Heart right ventricle (tissue), 16 donors: ENCODE results near the gene SNRPA. TPM values are rescaled to one million over a fixed set of nuclear protein-coding genes. Genes with fewer than 3 reads are reported as not detected.

Source experiments
- ATAC-seq, 8 donors: fragments of 200-7000 bp; cut with Tn5 transposase; one replicate each; pipeline ENCODE4 v1.9.1; 2020; ENCODE audit warnings: mild to moderate bottlenecking in 8 of 8, moderate library complexity in 8 of 8, moderate number of reproducible peaks in 1 of 8
- DNase-seq, 2 donors: peaks; one replicate each; pipeline ENCODE4 v3.0.0-alpha.2; 2020
- H3K27ac ChIP-seq, 10 donors: fragments of 200-600 bp; sonication (generic) in 2 of 10; one replicate each; pipeline versions ENCODE4 v1.5.0 to v1.8.0; 2020 to 2022; ENCODE audit warnings: mild to moderate bottlenecking in 3 of 10
- H3K27me3 ChIP-seq, 7 donors: fragments of 200-600 bp; one replicate each; pipeline ENCODE4 v1.8.0; 2021 to 2022; ENCODE audit warnings: mild to moderate bottlenecking in 2 of 7
- H3K36me3 ChIP-seq, 9 donors: fragments of 200-600 bp; sonication (generic) in 1 of 9; one replicate each; pipeline versions ENCODE4 v1.5.0 to v1.8.0; 2020 to 2022; ENCODE audit warnings: mild to moderate bottlenecking in 2 of 9
- H3K4me1 ChIP-seq, 9 donors: fragments of 200-600 bp; sonication (generic) in 1 of 9; one replicate each; pipeline versions ENCODE4 v1.5.0 to v1.8.0; 2020 to 2022; ENCODE audit warnings: mild to moderate bottlenecking in 4 of 9
- H3K4me3 ChIP-seq, 10 donors: fragments of 200-600 bp; sonication (generic) in 2 of 10; one replicate each; pipeline versions ENCODE4 v1.5.0 to v1.8.0; 2020 to 2022; ENCODE audit warnings: mild to moderate bottlenecking in 7 of 10, moderate library complexity in 2 of 10
- H3K9me3 ChIP-seq, 11 donors: fragments of 200-600 bp in 10 of 11; sonication (generic) in 2 of 11; one replicate each; pipeline versions ENCODE4 v1.5.0 to v1.8.0; 2013 to 2022; ENCODE audit warnings: mild to moderate bottlenecking in 2 of 11, control low read depth in 1 of 11, moderate library complexity in 1 of 11
- CTCF ChIP-seq, 9 donors: fragments of 200-600 bp; sonication (generic) in 2 of 9; IDR thresholded peaks; one replicate each; pipeline versions ENCODE4 v1.5.0 to v1.8.0; 2021 to 2022; ENCODE audit warnings: antibody characterized with exemption in 9 of 9, mild to moderate bottlenecking in 5 of 9, moderate library complexity in 1 of 9
- WGBS, 2 donors: extraction: QIAGEN DNeasy Blood & Tissue Kit; methylation state at CpG; one replicate each; pipeline ENCODE4 v1.1.7; 2013; ENCODE audit warnings: inconsistent platforms in 1 of 2; 5-methylcytosine and 5-hydroxymethylcytosine counted together
- intact Hi-C, 10 donors: fragments of 100-400 bp; cut with DNase I; formaldehyde crosslinking; loops; one replicate each; pipeline versions ENCODE4 v1.11.1 to v1.14.2; 2022
- polyA plus RNA-seq, 2 donors: library from polyadenylated mRNA; stranded (reverse); fragments of 200-250 nt; gene quantifications; one replicate each; pipeline ENCODE4 v1.2.3, GENCODE V29; 2013
- total RNA-seq, 10 donors: library from RNA; stranded (reverse); fragmentation: NEBNext Ultra II Directional in 3 of 10; extraction: Animal tissue kit (Norgen Biotek cat#: 25700) in 3 of 10; gene quantifications; one replicate each; pipeline versions ENCODE4 v1.2.1 to v1.2.4, GENCODE V29; 2021 to 2023
- donor health status: Arrhythmogenic right ventricular cardiomyopathy.
- donor health status: ischemic (EF 13 %, LVEDD 7.1; RV severe dilation, severe dysfunction).
- donor health status: healthy with polysubstance abuse.
- donor health status: DM: no; HTN: yes; CAD: no.
- donor health status: DM: no; HTN: no; CAD: no.
- donor health status: ischemic (EF 25% LVEDD 6.9; RV normal size, moderate dysfunction).
- donor health status: ischemic (EF 25% LVEDD 5.7; RV mildly dilated, moderate dysfunction).
- donor health status: healthy.
- donor health status: DM: yes; HTN: yes; CAD: no.
- donor health status: Ischemic cardiomyopathy.
- donor health status: ischemic (EF 35%, LVEDD 5.7; RV mildly dilated, moderate dysfunction).
- donor health status: nonischemic (EF 11% LVEDD 7.7; RV severe dilation, severe dysfunction).
- donor health status: DM: yes; HTN: yes; CAD: no.
- donor health status: PGD.
- donor health status: ischemic (EF 29% LVEDD 5.4; RV normal size, mild dysfunction).
- donor health status: nonischemic (EF 23%, LVEDD 6.1; RV moderate dilation, normal function).

Gene SNRPA
- total and polyA plus RNA-seq, 12 donors: 24.0 to 40.6 (median 35.0) TPM

- Histone ChIP-seq H3K4me3 (peak within 1 kb of the TSS; percentile 56 to 92 (median 79)), H3K27ac (peak within 1 kb of the TSS; percentile 92 to 99 (median 95)), H3K4me1 (peaks cover 15 to 66% (median 47%) of the 10 kb centered on the region in 9 donors), H3K27me3 (no peaks in the 10 kb centered on the region), H3K36me3 (peaks cover 0 to 14% (median 0%) of the 10 kb centered on the region in 9 donors), H3K9me3 (no peaks in the 10 kb centered on the region)
- no peak for TF ChIP-seq CTCF (IDR thresholded peaks at IDR 0.05)
- peak; percentile 95 to 98 (median 97) for ATAC-seq
- 0 to 1% methylated on average over 43 of the region's 43 CpGs for WGBS, 2 donors
- DNase-seq: peak; percentile 98 to 100
- intact Hi-C loops: loop anchor here in 7 of 10 donors (1.0 to 5.0 kb wide), 9 partner anchors 33 to 87 kb away; partner anchors contain the start of genes COQ8B (in 6 of the 7), ITPKC (in 5 of the 7) and EGLN2 (in 3 of the 7)
Observed at GRCh38 chr19:40750058-40750873, 737 bp upstream of the SNRPA start, which contains the start of gene ACTMAP. Gene ACTMAP, minus strand, starts transcription at chr19:40750477. Its CDS starts 674 bp downstream, at chr19:40749803.

DNA sequence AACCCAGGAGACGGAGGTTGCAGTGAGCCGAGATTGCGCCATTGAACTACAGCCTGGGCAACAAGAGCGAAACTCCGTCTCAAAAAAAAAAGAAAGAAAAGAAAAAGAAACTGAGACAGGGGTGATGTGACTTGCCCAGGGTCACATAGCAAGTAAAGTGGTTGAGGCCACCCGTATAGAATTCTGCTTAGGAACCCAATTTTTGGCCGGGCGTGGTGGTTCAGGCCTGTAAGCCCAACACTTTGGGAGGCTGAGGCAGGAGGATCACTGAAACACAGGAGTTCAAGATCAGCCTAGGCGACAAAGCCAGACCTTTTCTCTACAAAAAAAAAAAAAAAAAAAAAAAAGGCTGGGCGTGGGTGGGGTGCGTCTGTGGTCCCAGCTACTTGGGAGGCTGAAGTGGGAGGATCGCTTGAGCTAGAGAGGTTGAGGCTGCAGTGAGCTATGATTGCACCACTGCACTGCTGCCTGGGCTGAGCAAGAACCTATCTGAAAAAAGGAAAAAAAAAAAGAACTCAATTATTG, 1.3 kb downstream of the SNRPA start:
- DNase-seq (no peak), ATAC-seq (no peak)
- no peaks in the 10 kb centered on the region for H3K9me3 ChIP-seq
- H3K27ac ChIP-seq: peak overlapping the region in 5 of 10 donors; percentile 90 to 99 (median 91)
- WGBS, 2 donors: 85 to 87% methylated on average over 11 to 12 of the region's 12 CpGs
- H3K27me3 ChIP-seq: no peaks in the 10 kb centered on the region
- TF ChIP-seq CTCF (IDR thresholded peaks at IDR 0.05): no peak
- H3K4me1 ChIP-seq: peaks cover 13 to 80% (median 58%) of the 10 kb centered on the region in 9 donors
- intact Hi-C loops: loop anchor here in 3 of 10 donors (5.0 kb wide), 3 partner anchors 35 to 50 kb away; partner anchors contain the start of genes COQ8B (in 1 of the 3), EGLN2 (in 1 of the 3) and ITPKC (in 1 of the 3)
- H3K36me3 ChIP-seq: peaks cover 0 to 34% (median 4%) of the 10 kb centered on the region in 9 donors
- H3K4me3 ChIP-seq: peak overlapping the region in 9 of 10 donors; percentile 56 to 92 (median 78)

DNA sequence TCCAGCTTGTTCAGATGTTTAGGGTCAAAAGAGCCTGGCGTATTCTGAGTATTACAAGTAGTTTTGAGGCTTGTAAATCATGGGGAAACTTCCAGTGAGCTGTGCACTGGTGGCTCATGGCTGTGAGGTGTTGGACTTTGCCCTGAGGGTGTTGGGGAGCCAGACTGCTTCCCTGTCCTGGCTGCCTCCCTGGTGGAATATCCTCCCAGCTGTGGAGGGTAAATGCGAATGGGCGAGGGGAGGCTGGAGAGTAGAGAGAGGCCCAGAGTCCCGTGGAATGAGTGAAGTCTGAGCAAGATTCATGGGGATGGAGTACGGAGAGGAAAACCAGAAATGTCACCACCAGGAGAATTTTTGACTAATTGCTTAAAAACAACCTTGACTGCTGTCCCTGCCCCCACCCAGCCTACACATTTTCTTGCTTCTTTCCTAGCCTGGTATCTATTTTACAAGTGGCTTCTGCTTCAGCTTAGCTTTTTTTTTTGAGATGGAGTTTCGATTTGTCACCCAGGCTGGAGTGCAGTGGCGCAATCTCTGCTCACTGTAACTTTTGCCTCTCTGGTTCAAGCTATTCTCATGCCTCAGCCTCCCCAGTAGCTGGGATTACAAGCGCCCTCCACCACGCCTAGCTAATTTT, 3.7 kb downstream of the SNRPA start:
- DNase-seq (no peak), ATAC-seq (no peak)
- Histone ChIP-seq H3K4me1 (peaks cover 2 to 58% (median 40%) of the 10 kb centered on the region in 9 donors), H3K27ac (peak overlapping the region in 1 of 10 donors; percentile 83), H3K4me3 (peak overlapping the region in 2 of 10 donors; percentile 11 to 28), H3K27me3 (no peaks in the 10 kb centered on the region), H3K36me3 (peaks cover 0 to 54% (median 22%) of the 10 kb centered on the region in 9 donors), H3K9me3 (no peaks in the 10 kb centered on the region)
- WGBS, 2 donors: 85 to 89% methylated on average over 9 of the region's 9 CpGs
- no peak for TF ChIP-seq CTCF (IDR thresholded peaks at IDR 0.05)
- intact Hi-C loops: loop anchor here in 3 of 10 donors (2.0 to 5.0 kb wide), 4 partner anchors 18 to 48 kb away; partner anchors contain the start of genes COQ8B (in 1 of the 3), EGLN2 (in 1 of the 3) and ITPKC (in 1 of the 3)

- TF ChIP-seq CTCF (IDR thresholded peaks at IDR 0.05): no peak
- Histone ChIP-seq H3K4me3 (peak overlapping the region in 1 of 10 donors; percentile 28), H3K27ac (peak overlapping the region in 1 of 10 donors; percentile 83), H3K27me3 (no peaks in the 10 kb centered on the region), H3K9me3 (no peaks in the 10 kb centered on the region), H3K4me1 (peaks cover 2 to 53% (median 38%) of the 10 kb centered on the region in 9 donors), H3K36me3 (peaks cover 0 to 59% (median 27%) of the 10 kb centered on the region in 9 donors)
- ATAC-seq (no peak), DNase-seq (no peak)
- WGBS, 2 donors: 94 to 100% methylated on average over 2 to 3 of the region's 3 CpGs
- intact Hi-C loops: loop anchor here in 1 of 10 donors (2.0 kb wide), 1 partner anchor 18 kb away; no protein-coding TSS in a partner anchor
Observed at GRCh38 chr19:40755248-40755624, 4.2 kb downstream of the SNRPA start.
